ENCODE results near the gene EIF2D.
"Not testable (repeated sequence)": the region's sequence is repeated elsewhere in the genome, so short reads cannot be mapped to it uniquely, and the experiment has no call there.

The EIF2D gene

GRCh38 chr1:206612129-206612876, at the start of gene EIF2D:
EIF2D (minus strand) TSS chr1:206612465; CDS start chr1:206612342, 123 bp downstream.
- peak; percentile 55 for DNase-seq

GRCh38 chr1:206661161-206661820, 49.0 kb upstream of the EIF2D start:
- DNase-seq = no peak

GRCh38 chr1:206660136-206660535, 47.9 kb upstream of the EIF2D start:
- no peak for DNase-seq

GRCh38 chr1:206658981-206659273, 46.7 kb upstream of the EIF2D start:
- no peak for DNase-seq

GRCh38 chr1:206658264-206658980, 46.2 kb upstream of the EIF2D start:
- DNase-seq = no peak

- DNase-seq = no peak
Observed at GRCh38 chr1:206657751-206658150, 45.5 kb upstream of the EIF2D start.

GRCh38 chr1:206656936-206657335, 44.7 kb upstream of the EIF2D start:
- DNase-seq = no peak

GRCh38 chr1:206655471-206655882, 43.2 kb upstream of the EIF2D start:
- no peak for DNase-seq

- no peak for DNase-seq
Observed at GRCh38 chr1:206654828-206655227, 42.6 kb upstream of the EIF2D start.

GRCh38 chr1:206653715-206654459, 41.6 kb upstream of the EIF2D start:
- no peak for DNase-seq

- DNase-seq = no peak
Observed at GRCh38 chr1:206651958-206652890, 40.0 kb upstream of the EIF2D start.

GRCh38 chr1:206651014-206651413, 38.7 kb upstream of the EIF2D start:
- DNase-seq = no peak

GRCh38 chr1:206649261-206649921, 37.1 kb upstream of the EIF2D start:
- DNase-seq = no peak

- DNase-seq = no peak
Observed at GRCh38 chr1:206647224-206647623, 35.0 kb upstream of the EIF2D start.

GRCh38 chr1:206646504-206646903, 34.2 kb upstream of the EIF2D start:
- DNase-seq = no peak

GRCh38 chr1:206643118-206643698, 30.9 kb upstream of the EIF2D start:
- DNase-seq = no peak

- not testable (repeated sequence) for DNase-seq
Observed at GRCh38 chr1:206642074-206642473, 29.8 kb upstream of the EIF2D start.

- DNase-seq = no peak
Observed at GRCh38 chr1:206637605-206638004, 25.3 kb upstream of the EIF2D start.

GRCh38 chr1:206636671-206637070, 24.4 kb upstream of the EIF2D start:
- DNase-seq = peak; percentile 4

- peak; percentile 2 for DNase-seq
Observed at GRCh38 chr1:206635978-206636345, 23.7 kb upstream of the EIF2D start.

Measured in NCI-H524 treated with DMSO at 0.1 percent for 48 hours (cell line).